ENCODE measurements around the gene CLEC2B. TPM values are rescaled to one million over a fixed set of nuclear protein-coding genes. Genes with fewer than 3 reads are reported as not detected.
A peak's percentile ranks its signal among the peaks of the same experiment; 100 is the strongest.

Gene CLEC2B
- not detected in 2 replicates for total RNA-seq (2021)
- long read RNA-seq, result 0 reads

DNA sequence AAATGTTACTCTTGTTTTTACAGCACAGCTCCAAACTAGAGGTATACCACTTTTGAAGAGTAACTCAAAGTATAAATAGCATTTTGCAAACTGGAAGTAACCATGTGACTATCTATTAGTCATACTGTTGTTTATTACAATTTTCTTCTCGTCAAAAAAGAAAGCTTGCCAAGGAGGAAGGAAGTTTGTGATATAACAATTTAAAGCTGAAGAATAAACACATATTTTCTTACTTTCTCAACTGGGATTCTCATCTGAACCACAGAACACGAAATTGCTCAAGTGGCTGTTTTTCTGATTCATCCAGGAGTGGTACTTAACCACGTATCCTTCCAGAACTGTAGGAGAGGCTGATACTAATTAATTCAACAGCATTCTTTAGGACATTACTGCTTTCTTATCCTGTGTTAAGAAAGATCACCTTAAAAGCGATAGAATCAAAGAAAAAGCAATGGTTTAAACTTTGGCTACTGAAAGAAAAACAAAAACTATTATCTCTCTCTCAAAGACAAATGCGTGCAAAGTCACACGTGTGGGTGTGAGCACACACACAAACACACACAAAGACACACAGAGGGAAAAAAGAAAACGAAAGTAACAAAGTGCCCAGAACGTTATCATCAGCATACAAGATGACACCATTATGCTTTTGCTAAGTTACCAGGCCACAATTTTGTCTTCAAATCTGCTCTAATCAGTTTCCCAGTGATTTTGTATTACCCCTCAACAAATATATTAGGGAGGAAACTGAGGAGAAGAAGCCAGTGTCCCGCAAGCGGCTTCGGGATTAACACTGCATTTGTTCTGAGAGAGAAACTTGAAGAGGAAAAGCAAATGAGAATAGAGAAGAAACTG is at the start of gene CLEC2B:
Gene CLEC2B (minus strand): TSS at position 48 of the 855 bp plus-strand sequence.
- H3K9me3 Mint-ChIP-seq, result no peaks in the 10 kb centered on the region
- Histone ChIP-seq H3K9me3 (ENCODE audit: control insufficient read depth, low read depth, low read length) (no peaks in the 10 kb centered on the region), H3K56ac (ENCODE audit: insufficient read length, low read depth, low read length) (no peak within 1 kb of the TSS), H3K23ac (ENCODE audit: insufficient read length, low read depth, low read length) (no peak within 1 kb of the TSS), H3K79me1 (ENCODE audit: insufficient read depth, low read depth, low read length, poor library complexity, severe bottlenecking) (no peaks in the 10 kb centered on the region), H3K14ac (ENCODE audit: insufficient read depth, low read length) (no peak within 1 kb of the TSS), H2BK120ac (ENCODE audit: low read depth, low read length, poor library complexity, severe bottlenecking) (no peak within 1 kb of the TSS), H3K27me3 (ENCODE audit: insufficient read depth, low read length) (no peaks in the 10 kb centered on the region), H4K20me1 (ENCODE audit: control insufficient read depth, insufficient read depth, insufficient read length) (peaks cover 2% of the 10 kb centered on the region), H3K79me2 (ENCODE audit: insufficient read depth, low read length) (no peaks in the 10 kb centered on the region), H2BK20ac (ENCODE audit: low read depth, low read length, poor library complexity, severe bottlenecking) (no peak within 1 kb of the TSS), H2AFZ (ENCODE audit: low read length) (no peak within 1 kb of the TSS), H2BK5ac (ENCODE audit: insufficient read length, low read length) (no peak within 1 kb of the TSS), H2AK5ac (ENCODE audit: insufficient read length, low read length) (no peak within 1 kb of the TSS), H4K8ac (replicated peaks; ENCODE audit: insufficient read length, low read depth, low read length) (no peak within 1 kb of the TSS), H3K4ac (ENCODE audit: low read depth, low read length) (no peak within 1 kb of the TSS), H3K27ac (ENCODE audit: insufficient read length, low read depth, low read length) (no peak within 1 kb of the TSS), H3K4me1 (ENCODE audit: insufficient read depth, low read length) (no peaks in the 10 kb centered on the region; the same call in 1 of the 2 replicates), H3K23me2 (ENCODE audit: insufficient read length, low read depth, low read length, poor library complexity, severe bottlenecking) (no peaks in the 10 kb centered on the region), H3K4me2 (ENCODE audit: insufficient read depth, insufficient read length, low read length) (no peak within 1 kb of the TSS), H3T11ph (ENCODE audit: low read length) (no peak within 1 kb of the TSS), H2BK15ac (ENCODE audit: low read depth, low read length) (no peak within 1 kb of the TSS), H3K9ac (ENCODE audit: extremely low read depth, insufficient read length, low read length) (no peak within 1 kb of the TSS), H4K5ac (ENCODE audit: insufficient read length, low read depth, low read length) (no peak within 1 kb of the TSS), H4K91ac (ENCODE audit: insufficient read length, low read depth, low read length) (no peak within 1 kb of the TSS), H3K18ac (ENCODE audit: insufficient read length, low read depth, low read length) (no peak within 1 kb of the TSS), H2BK12ac (ENCODE audit: insufficient read length, low read depth, low read length) (no peak within 1 kb of the TSS)
- TF ChIP-seq CTCF (conservative IDR thresholded peaks at IDR 0.05), result no peak
- no CpG with 5 or more reads among the region's 11 CpGs for WGBS (ENCODE audit: extremely low coverage, insufficient read length, low lambda C conversion rate)
- H3K27ac Mint-ChIP-seq, result peak within 1 kb of the TSS in 2 of 3 experiments; percentile 8 to 71; a peak in 3 of 7 replicates
- no peak for DNase-seq
- H3K36me3 Mint-ChIP-seq (ENCODE audit: insufficient read depth in 1 of 3, low read depth in 3 of 3), result no peaks in the 10 kb centered on the region
- H3K4me1 Mint-ChIP-seq, result peaks cover 24 to 27% of the 10 kb centered on the region in 2 experiments
- H3K27me3 Mint-ChIP-seq (ENCODE audit: low read depth), result no peaks in the 10 kb centered on the region
- no peak within 1 kb of the TSS for H3K4me3 Mint-ChIP-seq

Data from H9 (cell line).